ENCODE results near the gene SMO. TPM values are rescaled to one million over a fixed set of nuclear protein-coding genes. Genes with fewer than 3 reads are reported as not detected.
A peak's percentile ranks its signal among the peaks of the same experiment; 100 is the strongest.

Gene SMO
- total RNA-seq (2014; rRNA removed; shearing (Covaris generic)): 57.7 and 61.5 TPM in 2 replicates
- polyA plus RNA-seq (2016; fragmentation: Nextera tagmentation; extraction: Ambion mirVana): 13.1 and 13.9 TPM in 2 replicates
- long read RNA-seq, partial matches to known transcripts: 1 of 10 reads
- long read RNA-seq, other reads (novel, unspliced or antisense): 9 of 10 reads

GRCh38 chr7:129188372-129188891 lies at the start of gene SMO:
Gene SMO, plus strand, starts transcription at chr7:129188633. Its CDS starts 519 bp downstream, at chr7:129189152.
- H3K36me3 Mint-ChIP-seq (ENCODE audit: low read depth): peaks cover 15% of the 10 kb centered on the region
- Histone ChIP-seq H3K36me3 (ENCODE audit: insufficient read depth) (no peaks in the 10 kb centered on the region), H2AFZ (peak within 1 kb of the TSS; percentile 99)

More at GRCh38 chr7:129188372-129188891, at the start of gene SMO:
- H3K27ac Mint-ChIP-seq: peak within 1 kb of the TSS; percentile 94
- peaks cover 26% of the 10 kb centered on the region for H3K27me3 Mint-ChIP-seq (ENCODE audit: insufficient read depth, low read depth, poor library complexity)
- ATAC-seq: peak; percentile 87
- Histone ChIP-seq H3K27ac (ENCODE audit: low read depth) (peak within 1 kb of the TSS; percentile 87; the same call in 1 of the 2 replicates), H3K27me3 (ENCODE audit: insufficient read depth) (peaks cover 28% of the 10 kb centered on the region), H3K4me1 (ENCODE audit: insufficient read depth) (peaks cover 25% of the 10 kb centered on the region), H3K4me3 (peak within 1 kb of the TSS; percentile 98), H3F3A (replicated peaks; ENCODE audit: low read depth) (peaks cover 7% of the 10 kb centered on the region; the same call in 1 of the 2 replicates), H3K9me2 (ENCODE audit: insufficient read depth) (no peaks in the 10 kb centered on the region), H3K79me2 (replicated peaks; ENCODE audit: insufficient read depth) (peaks cover 43% of the 10 kb centered on the region), H4K20me1 (replicated peaks; ENCODE audit: insufficient read depth) (peaks cover 31% of the 10 kb centered on the region), H3K4me2 (peak within 1 kb of the TSS; percentile 99)
- TF ChIP-seq POLR2AphosphoS5 (IDR thresholded peaks at IDR 0.05; ENCODE audit: low read depth) (peak; percentile 92), ZNF462 (CRISPR knock-in tag; IDR thresholded peaks at IDR 0.05) (no peak), CREB1 (CRISPR knock-in tag; IDR thresholded peaks at IDR 0.05; ENCODE audit: low read depth) (peak; percentile 66)
- H3K9me3 Mint-ChIP-seq: no peaks in the 10 kb centered on the region; the same call in 2 of the 3 replicates
- peak within 1 kb of the TSS; percentile 100 for H3K4me3 Mint-ChIP-seq
- peak; percentile 96 for DNase-seq (ENCODE audit: low spot score)
- peaks cover 36% of the 10 kb centered on the region for H3K4me1 Mint-ChIP-seq

All from GM23338 (cell line).